Keratinocyte (primary cell): ENCODE data around the gene SLC16A7. TPM values are rescaled to one million over a fixed set of nuclear protein-coding genes. Genes with fewer than 3 reads are reported as not detected.
A peak's percentile ranks its signal among the peaks of the same experiment; 100 is the strongest.

Source experiments
- DNase-seq: peaks from one replicate; pipeline ENCODE4 v3.0.0-alpha.2; 2011; ENCODE audit warnings: low read depth, missing footprints, low spot score
- FAIRE-seq: peaks from 2 replicates; lab custom pipeline; 2011; peaks lifted over from hg19 to GRCh38; lab: Jason Lieb, UNC
- H2AFZ ChIP-seq: 2 replicates; pipeline ENCODE4 v1.6.0; 2012; ENCODE audit warnings: low read length, control low read depth, inconsistent platforms; ENCODE audit not compliant: control insufficient read depth
- H3K27ac ChIP-seq: 2 replicates; pipeline ENCODE4 v1.5.1; 2011; ENCODE audit warnings: low read length; ENCODE audit not compliant: control insufficient read depth, insufficient read depth
- H3K27me3 ChIP-seq: 3 replicates; pipeline ENCODE4 v1.6.0; 2011; ENCODE audit warnings: low read length; ENCODE audit not compliant: control insufficient read depth, insufficient read depth; ENCODE audit errors: extremely low read depth
- H3K36me3 ChIP-seq, 2 experiments: 2 replicates in 1 of 2; 3 replicates in 1 of 2; pipeline ENCODE4 v1.5.1; 2011; ENCODE audit warnings: low read length in 2 of 2, mild to moderate bottlenecking in 1 of 2; ENCODE audit not compliant: control insufficient read depth in 2 of 2, insufficient read depth in 2 of 2; ENCODE audit errors: extremely low read depth in 1 of 2
- H3K4me1 ChIP-seq: 3 replicates; pipeline ENCODE4 v1.5.1; 2011; ENCODE audit warnings: low read length; ENCODE audit not compliant: control insufficient read depth, insufficient read depth; ENCODE audit errors: extremely low read depth
- H3K4me2 ChIP-seq: 3 replicates; pipeline ENCODE4 v1.6.0; 2011; ENCODE audit warnings: low read depth, low read length; ENCODE audit not compliant: control insufficient read depth, insufficient read depth; ENCODE audit errors: extremely low read depth
- H3K4me3 ChIP-seq, 3 experiments: fragments of 200-600 bp in 1 of 3; sonication (generic) in 1 of 3; 2 replicates in 2 of 3; 3 replicates in 1 of 3; pipeline ENCODE4 v1.5.1; 2011 to 2016; ENCODE audit warnings: low read length in 3 of 3, mild to moderate bottlenecking in 3 of 3, control low read depth in 2 of 3, inconsistent platforms in 1 of 3, low read depth in 1 of 3, mixed read lengths in 1 of 3, mixed run types in 1 of 3, moderate library complexity in 1 of 3; ENCODE audit not compliant: control insufficient read depth in 2 of 3, insufficient read depth in 2 of 3; ENCODE audit errors: extremely low read depth in 1 of 3
- H3K79me2 ChIP-seq: 2 replicates; pipeline ENCODE4 v1.6.0; 2012; ENCODE audit warnings: low read length; ENCODE audit not compliant: control insufficient read depth, insufficient read depth
- H3K9ac ChIP-seq: 3 replicates; pipeline ENCODE4 v1.6.0; 2011; ENCODE audit warnings: low read length; ENCODE audit not compliant: control insufficient read depth, insufficient read depth; ENCODE audit errors: extremely low read depth
- H3K9me1 ChIP-seq: 3 replicates; pipeline ENCODE4 v1.6.0; 2011; ENCODE audit warnings: low read length; ENCODE audit not compliant: control insufficient read depth, insufficient read depth; ENCODE audit errors: extremely low read depth
- H3K9me3 ChIP-seq: 2 replicates; pipeline ENCODE4 v1.5.1; 2012; ENCODE audit warnings: low read depth, low read length; ENCODE audit not compliant: control insufficient read depth
- H4K20me1 ChIP-seq: 3 replicates; pipeline ENCODE4 v1.6.0; 2011; ENCODE audit warnings: low read length; ENCODE audit not compliant: control insufficient read depth, insufficient read depth; ENCODE audit errors: extremely low read depth
- EZH2 ChIP-seq: IDR thresholded peaks from one replicate; pipeline ENCODE4 v1.6.1; 2012; ENCODE audit warnings: inconsistent platforms, mild to moderate bottlenecking, low read length, moderate library complexity
- dilution Hi-C: fragments of 300-500 bp; cut with MboI; formaldehyde crosslinking; loops from one replicate; pipeline ENCODE4 v1.7.0; 2020; ENCODE audit warnings: low sequenced_read_pairs; ENCODE audit not compliant: extremely low pct_ligation_motif_present
- polyA plus RNA-seq, 5 experiments: library from polyadenylated mRNA; depleted of rRNA in 3 of 5; stranded (reverse) in 3 of 5; stranded (forward) in 1 of 5; unstranded in 1 of 5; fragments of >200 nt; gene quantifications; 1 replicate in 1 of 5; 2 replicates in 3 of 5; 3 replicates in 1 of 5; pipeline versions ENCODE4 v1.2.1 to v1.2.3, GENCODE V29; 2011 to 2012; ENCODE audit warnings: missing spikeins in 2 of 5, low read depth in 1 of 5, low replicate concordance in 1 of 5
- small RNA-seq, 3 experiments: library from RNA; depleted of rRNA; stranded (forward); fragments of <200 nt; gene quantifications; one replicate each; pipeline ENCODE3, GENCODE V24; 2012; ENCODE audit warnings: low read depth in 3 of 3, low replicate concordance in 1 of 3; ENCODE audit not compliant: insufficient read length in 3 of 3
- TF ChIP-seq, protein P1 (sequence below), 3 experiments: IDR thresholded peaks in 1 of 3; conservative IDR thresholded peaks in 1 of 3; optimal IDR thresholded peaks in 1 of 3; 2 replicates in 2 of 3; 3 replicates in 1 of 3; pipeline versions ENCODE3 to v1.5.1; 2011; ENCODE audit warnings: low read length in 3 of 3, mild to moderate bottlenecking in 3 of 3, moderate library complexity in 2 of 3, control low read depth in 1 of 3, inconsistent platforms in 1 of 3; ENCODE audit not compliant: insufficient read depth in 2 of 3; ENCODE audit errors: extremely low read depth in 1 of 3

SLC16A7 gene
- polyA plus RNA-seq, 1 donor (not counting 4 experiments of a cell fraction or from before 2014, with no cell fraction given): 0.87 TPM

DNA sequence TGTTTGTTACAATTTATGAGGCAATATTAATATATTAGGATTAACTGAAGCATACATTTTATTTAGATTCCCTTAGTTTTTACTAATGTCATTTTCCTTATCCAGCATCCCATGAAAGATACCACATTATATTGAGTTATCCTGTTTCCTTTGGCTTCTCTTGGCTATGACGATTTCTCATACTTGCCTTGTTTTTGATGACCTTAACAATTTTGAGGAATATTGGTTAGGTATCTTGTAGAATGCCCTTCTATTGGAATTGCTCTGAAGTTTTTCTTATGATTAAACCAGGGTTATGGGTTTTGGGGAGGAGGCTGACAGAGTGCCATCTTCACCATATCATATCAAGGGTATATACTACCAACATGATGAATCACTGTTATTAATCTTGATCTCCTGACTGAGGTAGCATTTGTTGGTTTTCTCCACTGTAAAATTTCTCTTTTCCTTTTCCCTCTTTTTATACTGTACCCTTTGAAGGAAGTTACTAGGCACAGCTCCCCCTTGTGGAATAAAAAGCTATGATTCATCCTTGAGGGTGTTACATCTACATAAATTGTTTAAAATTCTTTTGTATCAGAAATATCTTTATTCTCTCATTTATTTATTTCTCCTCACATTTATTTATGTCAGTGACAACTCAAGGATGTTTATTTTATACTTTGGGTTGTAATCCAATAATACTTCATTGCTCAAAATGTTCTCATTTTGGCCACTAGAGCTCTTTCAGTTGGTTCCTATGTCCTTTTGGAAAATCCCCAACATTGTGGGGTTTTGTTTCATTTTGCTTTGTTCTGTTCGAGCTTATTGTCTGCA lies 239.0 kb downstream of the SLC16A7 start:
- Histone ChIP-seq H2AFZ (no peak overlapping the region), H3K4me1 (no peaks in the 10 kb centered on the region), H3K27ac (no peak overlapping the region), H3K4me2 (no peak overlapping the region), H3K79me2 (no peaks in the 10 kb centered on the region), H3K36me3 (no peaks in the 10 kb centered on the region), H3K27me3 (no peaks in the 10 kb centered on the region), H3K9me1 (no peaks in the 10 kb centered on the region), H3K9me3 (no peaks in the 10 kb centered on the region), H4K20me1 (no peaks in the 10 kb centered on the region), H3K9ac (no peak overlapping the region), H3K4me3 (no peak overlapping the region)
- FAIRE-seq (no peak), DNase-seq (no peak)
- TF ChIP-seq, protein P1, sequence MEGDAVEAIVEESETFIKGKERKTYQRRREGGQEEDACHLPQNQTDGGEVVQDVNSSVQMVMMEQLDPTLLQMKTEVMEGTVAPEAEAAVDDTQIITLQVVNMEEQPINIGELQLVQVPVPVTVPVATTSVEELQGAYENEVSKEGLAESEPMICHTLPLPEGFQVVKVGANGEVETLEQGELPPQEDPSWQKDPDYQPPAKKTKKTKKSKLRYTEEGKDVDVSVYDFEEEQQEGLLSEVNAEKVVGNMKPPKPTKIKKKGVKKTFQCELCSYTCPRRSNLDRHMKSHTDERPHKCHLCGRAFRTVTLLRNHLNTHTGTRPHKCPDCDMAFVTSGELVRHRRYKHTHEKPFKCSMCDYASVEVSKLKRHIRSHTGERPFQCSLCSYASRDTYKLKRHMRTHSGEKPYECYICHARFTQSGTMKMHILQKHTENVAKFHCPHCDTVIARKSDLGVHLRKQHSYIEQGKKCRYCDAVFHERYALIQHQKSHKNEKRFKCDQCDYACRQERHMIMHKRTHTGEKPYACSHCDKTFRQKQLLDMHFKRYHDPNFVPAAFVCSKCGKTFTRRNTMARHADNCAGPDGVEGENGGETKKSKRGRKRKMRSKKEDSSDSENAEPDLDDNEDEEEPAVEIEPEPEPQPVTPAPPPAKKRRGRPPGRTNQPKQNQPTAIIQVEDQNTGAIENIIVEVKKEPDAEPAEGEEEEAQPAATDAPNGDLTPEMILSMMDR (optimal IDR thresholded peaks at IDR 0.05 in 1 of 3, IDR thresholded peaks at IDR 0.05 in 1 of 3, conservative IDR thresholded peaks at IDR 0.05 in 1 of 3; ENCODE audit: extremely low read depth in 1 of 3, insufficient read depth in 2 of 3, low read length in 3 of 3): peak in 2 of 3 experiments; percentile 29 to 48
- no peak for TF ChIP-seq EZH2
- dilution Hi-C loops: no loop called here

Small RNA genes lying within 50 kb of the gene (small RNA-seq; reads per million reads assigned to genes)
- 0 reads per million in 3 experiments for gene AC079905.2
- 0 reads per million in 3 experiments for gene RNU4-20P
